HG03064 (cell line): ENCODE data around the gene GATA3.

Experiments used
- ATAC-seq: cut with Tn5 transposase; IDR thresholded peaks from one replicate; pipeline ENCODE4 v1.9.1; 2021; ENCODE audit warnings: low read depth; ENCODE audit not compliant: unreplicated experiment

The GATA3 gene

GRCh38 chr10:8063128-8063908, 8.8 kb downstream of the GATA3 start:
- no peak for ATAC-seq

GRCh38 chr10:8063935-8064334, 9.4 kb downstream of the GATA3 start:
- no peak for ATAC-seq

GRCh38 chr10:8064436-8064835, 9.9 kb downstream of the GATA3 start:
- ATAC-seq: no peak

GRCh38 chr10:8065651-8066050, 11.2 kb downstream of the GATA3 start:
- ATAC-seq: no peak

GRCh38 chr10:8066124-8066523, 11.6 kb downstream of the GATA3 start:
- ATAC-seq: no peak

- no peak for ATAC-seq
Measured at GRCh38 chr10:8066797-8067196, 12.3 kb downstream of the GATA3 start.

GRCh38 chr10:8069108-8069507, 14.6 kb downstream of the GATA3 start:
- no peak for ATAC-seq

GRCh38 chr10:8069627-8070026, 15.1 kb downstream of the GATA3 start:
- ATAC-seq: no peak

- no peak for ATAC-seq
Measured at GRCh38 chr10:8070440-8070839, 16.0 kb downstream of the GATA3 start.

- ATAC-seq: no peak
Measured at GRCh38 chr10:8071006-8071405, 16.5 kb downstream of the GATA3 start.

- no peak for ATAC-seq
Measured at GRCh38 chr10:8071666-8072065, 17.2 kb downstream of the GATA3 start.

GRCh38 chr10:8072211-8072610, 17.7 kb downstream of the GATA3 start:
- no peak for ATAC-seq

- ATAC-seq: no peak
Measured at GRCh38 chr10:8073691-8074416, 19.4 kb downstream of the GATA3 start.

- ATAC-seq: no peak
Measured at GRCh38 chr10:8074881-8075280, 20.4 kb downstream of the GATA3 start.

GRCh38 chr10:8075282-8076260, 21.1 kb downstream of the GATA3 start:
- ATAC-seq: no peak

- ATAC-seq: no peak
Measured at GRCh38 chr10:8076933-8077332, 22.4 kb downstream of the GATA3 start.

GRCh38 chr10:8078027-8078426, 23.5 kb downstream of the GATA3 start:
- ATAC-seq: no peak

- no peak for ATAC-seq
Measured at GRCh38 chr10:8079126-8079525, 24.6 kb downstream of the GATA3 start.

- ATAC-seq: no peak
Measured at GRCh38 chr10:8084799-8085198, 30.3 kb downstream of the GATA3 start.

- ATAC-seq: no peak
Measured at GRCh38 chr10:8085251-8085650, 30.8 kb downstream of the GATA3 start.

GRCh38 chr10:8086315-8086714, 31.8 kb downstream of the GATA3 start:
- ATAC-seq: no peak
